Measurements from ENCODE around the gene RRP12. TPM values are rescaled to one million over a fixed set of nuclear protein-coding genes. Genes with fewer than 3 reads are reported as not detected.

The RRP12 gene
- total and polyA plus RNA-seq, 2 of the 4 experiments (the other 2 are of a cell fraction): 21.5 to 23.3 TPM

Small RNA genes within 50 kb of the gene (microRNA-seq; reads per million reads assigned to microRNA genes)
- gene RF00019 (ENCODE audit: insufficient read depth, insufficient read length): not detected

Small RNA genes within 50 kb of the gene (small RNA-seq; reads per million reads assigned to genes)
- 0 reads per million in 5 experiments for gene RF00019

Other genes starting within 250 kb of the RRP12 start
- gene SLIT1, start 215.4 kb downstream of the RRP12 start, total RNA-seq (2012; rRNA removed): under 0.01 TPM in 1 of 2 replicates, not detected in the other
- gene SLIT1, start 215.4 kb downstream of the RRP12 start, polyA plus RNA-seq (2012; rRNA removed): under 0.01 and 0.03 TPM in 2 replicates
- 7.0 and 12.8 TPM in 2 replicates for gene ARHGAP19, start 108.7 kb downstream of the RRP12 start, total RNA-seq (2012; rRNA removed)
- gene ARHGAP19, start 108.7 kb downstream of the RRP12 start, polyA plus RNA-seq (2012; rRNA removed): 5.5 and 6.3 TPM in 2 replicates
- gene FRAT1, start 82.1 kb downstream of the RRP12 start, total RNA-seq (2012; rRNA removed): 0.54 and 0.83 TPM in 2 replicates
- 0.89 and 0.92 TPM in 2 replicates for gene FRAT1, start 82.1 kb downstream of the RRP12 start, polyA plus RNA-seq (2012; rRNA removed)
- gene FRAT2, start 66.6 kb downstream of the RRP12 start, total RNA-seq (2012; rRNA removed): 2.5 and 2.8 TPM in 2 replicates
- 1.8 and 2.0 TPM in 2 replicates for gene FRAT2, start 66.6 kb downstream of the RRP12 start, polyA plus RNA-seq (2012; rRNA removed)
- gene PGAM1, start 24.9 kb upstream of the RRP12 start, total RNA-seq (2012; rRNA removed): 716 and 841 TPM in 2 replicates
- 617 and 686 TPM in 2 replicates for gene PGAM1, start 24.9 kb upstream of the RRP12 start, polyA plus RNA-seq (2012; rRNA removed)
- gene EXOSC1, start 44.7 kb upstream of the RRP12 start, total RNA-seq (2012; rRNA removed): 47.2 and 51.6 TPM in 2 replicates
- gene EXOSC1, start 44.7 kb upstream of the RRP12 start, polyA plus RNA-seq (2012; rRNA removed): 48.8 and 49.7 TPM in 2 replicates
- 51.7 and 64.0 TPM in 2 replicates for gene ZDHHC16, start 44.8 kb upstream of the RRP12 start, total RNA-seq (2012; rRNA removed)
- gene ZDHHC16, start 44.8 kb upstream of the RRP12 start, polyA plus RNA-seq (2012; rRNA removed): 54.7 and 57.9 TPM in 2 replicates
- gene MMS19, start 97.1 kb upstream of the RRP12 start, total RNA-seq (2012; rRNA removed): 55.3 and 70.1 TPM in 2 replicates
- 72.7 TPM in 2 replicates for gene MMS19, start 97.1 kb upstream of the RRP12 start, polyA plus RNA-seq (2012; rRNA removed)
- gene UBTD1, start 97.6 kb upstream of the RRP12 start, total RNA-seq (2012; rRNA removed): 21.9 TPM in 2 replicates
- 44.9 and 57.5 TPM in 2 replicates for gene UBTD1, start 97.6 kb upstream of the RRP12 start, polyA plus RNA-seq (2012; rRNA removed)
- 0.28 and 0.36 TPM in 2 replicates for gene ANKRD2, start 171.4 kb upstream of the RRP12 start, total RNA-seq (2012; rRNA removed)
- 0.40 and 0.65 TPM in 2 replicates for gene ANKRD2, start 171.4 kb upstream of the RRP12 start, polyA plus RNA-seq (2012; rRNA removed)
- 0.36 and 0.56 TPM in 2 replicates for gene HOGA1, start 183.0 kb upstream of the RRP12 start, total RNA-seq (2012; rRNA removed)
- 0.41 and 0.42 TPM in 2 replicates for gene HOGA1, start 183.0 kb upstream of the RRP12 start, polyA plus RNA-seq (2012; rRNA removed)
- not detected in 2 replicates for gene C10orf62, start 188.4 kb upstream of the RRP12 start, total RNA-seq (2012; rRNA removed)
- gene C10orf62, start 188.4 kb upstream of the RRP12 start, polyA plus RNA-seq (2012; rRNA removed): not detected in 2 replicates
- gene MORN4, start 232.2 kb upstream of the RRP12 start, total RNA-seq (2012; rRNA removed): 3.2 and 3.3 TPM in 2 replicates
- 8.4 and 10.1 TPM in 2 replicates for gene MORN4, start 232.2 kb upstream of the RRP12 start, polyA plus RNA-seq (2012; rRNA removed)
- 15.6 and 15.8 TPM in 2 replicates for gene PI4K2A, start 239.3 kb upstream of the RRP12 start, total RNA-seq (2012; rRNA removed)
- gene PI4K2A, start 239.3 kb upstream of the RRP12 start, polyA plus RNA-seq (2012; rRNA removed): 25.3 and 27.3 TPM in 2 replicates

Data from IMR-90 (cell line).